GM21367 (cell line): ENCODE data around the gene ARHGAP18.

Source experiments
- ATAC-seq: cut with Tn5 transposase; IDR thresholded peaks from one replicate; pipeline ENCODE4 v1.9.1; 2021; ENCODE audit not compliant: unreplicated experiment

Gene ARHGAP18

DNA sequence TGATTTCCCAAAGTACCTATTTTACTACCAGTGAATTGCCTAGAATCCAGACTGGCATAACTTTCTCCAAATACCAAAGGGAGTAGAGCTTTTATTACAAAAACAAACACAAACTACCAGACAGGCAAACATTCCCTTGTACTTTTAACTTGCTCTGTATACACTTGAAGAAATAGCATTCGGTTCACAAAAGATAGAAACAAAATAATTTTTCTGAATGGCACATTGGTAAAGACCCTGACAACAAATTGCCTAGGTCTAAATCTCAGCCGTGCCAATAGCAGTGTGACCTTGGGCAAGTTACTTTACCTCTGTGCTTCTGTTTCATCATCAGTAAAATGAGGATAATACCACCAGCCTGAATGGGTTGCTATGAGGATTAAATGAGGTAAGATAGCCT is 15.9 kb downstream of the ARHGAP18 start:
- ATAC-seq, result no peak

DNA sequence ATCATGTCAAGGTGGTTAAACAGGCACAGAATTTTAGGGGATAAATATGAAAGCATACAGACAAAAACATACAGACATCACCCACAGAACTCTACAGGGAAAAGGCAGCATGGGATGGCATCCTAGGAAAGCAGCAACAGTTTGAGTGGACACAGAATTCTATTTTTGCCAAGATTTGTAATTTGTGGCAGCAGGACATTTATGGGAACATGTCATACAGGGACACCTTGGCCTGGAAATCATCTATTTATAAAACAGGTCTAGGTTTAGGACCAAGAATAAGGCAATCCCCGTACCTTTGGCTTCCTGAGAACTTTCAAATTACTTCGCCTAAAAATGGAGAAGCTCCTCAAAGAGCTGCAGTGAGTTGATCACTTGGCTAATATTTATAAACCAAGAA is 17.5 kb downstream of the ARHGAP18 start:
- no peak for ATAC-seq

DNA sequence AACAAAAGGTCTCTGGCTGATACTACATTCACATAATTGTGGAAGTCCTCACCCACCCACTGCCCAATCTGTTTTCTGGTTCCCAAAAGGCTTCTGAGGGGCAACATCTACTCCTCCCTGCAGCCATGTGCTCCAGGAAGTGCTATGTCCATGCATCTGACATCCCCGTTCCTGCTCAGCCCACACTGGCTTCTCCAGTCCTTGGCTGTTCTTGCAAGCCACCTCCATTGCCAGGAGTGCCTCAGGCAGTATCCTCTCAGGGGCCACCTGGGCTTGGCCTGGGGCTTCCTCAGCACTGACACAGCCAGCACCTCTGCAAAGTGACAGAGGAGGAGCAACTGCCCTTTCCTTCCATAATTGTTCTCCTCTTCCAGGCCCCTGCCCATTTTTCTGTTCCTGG is 18.3 kb downstream of the ARHGAP18 start:
- no peak for ATAC-seq

DNA sequence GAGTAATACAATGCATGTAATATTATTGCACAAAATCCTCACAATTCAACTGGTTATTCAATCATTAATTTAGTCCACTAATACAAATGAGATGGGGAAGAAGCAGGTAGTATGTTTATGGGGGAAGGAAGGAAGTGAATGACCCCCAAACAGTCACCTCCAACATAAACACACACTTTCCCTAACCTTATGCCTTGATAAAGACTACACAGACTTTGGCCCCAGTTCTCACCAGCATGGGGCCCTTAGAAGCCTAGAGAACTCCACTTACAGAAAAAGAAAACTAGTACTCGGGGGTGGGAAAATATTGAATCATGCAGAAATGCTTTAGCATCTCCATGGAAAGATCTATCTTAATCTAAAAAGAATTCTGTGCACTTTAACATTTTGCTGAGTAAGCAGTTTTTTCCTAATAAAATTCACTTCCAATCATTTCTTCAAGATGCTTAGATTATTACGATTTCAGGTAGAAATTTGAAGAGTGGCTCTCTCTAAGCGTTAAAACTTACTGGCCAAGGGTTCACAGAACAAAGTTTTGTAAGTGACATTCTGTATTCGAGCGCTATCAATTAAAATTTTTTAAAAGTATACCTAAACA is 18.8 kb downstream of the ARHGAP18 start:
- no peak for ATAC-seq

DNA sequence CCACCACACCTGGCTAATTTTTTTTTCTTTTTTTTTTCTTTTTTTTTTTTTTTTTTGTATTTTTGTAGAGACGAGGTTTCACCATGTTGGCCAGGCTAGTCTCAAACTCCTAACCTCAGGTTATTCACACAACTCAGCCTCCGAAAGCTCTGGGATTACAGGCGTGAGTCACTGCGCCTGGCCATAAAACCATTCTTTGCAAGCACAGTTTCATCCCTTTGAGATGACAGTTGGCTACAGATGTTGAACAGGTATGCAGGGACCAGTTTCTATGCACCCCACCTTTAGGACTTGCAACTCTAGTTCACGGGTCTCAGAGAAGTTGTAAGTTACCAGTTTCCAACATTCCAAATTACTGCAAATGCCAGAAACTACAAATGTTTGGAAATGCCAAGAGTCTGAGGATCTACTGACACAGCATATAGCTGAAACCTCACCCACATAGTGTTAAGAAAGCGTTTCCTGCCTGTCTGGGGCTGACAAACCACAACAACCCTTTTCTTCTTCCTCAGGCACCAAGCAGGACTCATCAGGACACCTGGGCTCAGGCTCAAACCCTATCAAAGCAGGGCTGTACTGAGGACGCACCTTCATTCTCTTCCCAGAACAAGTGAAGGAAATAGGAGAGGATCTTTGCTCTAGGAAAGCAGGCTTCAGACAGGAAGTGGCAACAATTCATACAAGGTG is 22.9 kb downstream of the ARHGAP18 start:
- peak; percentile 68 for ATAC-seq

DNA sequence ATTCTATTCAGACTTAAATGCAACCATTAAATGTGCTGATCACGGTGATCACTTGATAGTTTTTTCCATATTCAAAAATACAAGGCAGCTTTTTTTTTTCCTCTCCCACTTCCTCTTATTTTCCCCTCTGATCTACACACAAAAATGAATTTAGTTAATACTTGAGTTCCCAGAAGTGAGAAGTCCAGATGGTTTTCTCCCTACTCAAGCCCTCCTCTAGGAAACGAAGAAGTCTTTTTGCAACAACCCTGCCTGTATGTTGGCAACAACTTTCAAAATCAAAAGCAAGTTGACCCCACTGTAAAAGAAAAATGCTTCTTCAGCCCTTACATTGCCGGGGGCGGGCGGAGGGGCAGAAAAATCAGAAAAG is 24.3 kb downstream of the ARHGAP18 start:
- no peak for ATAC-seq

DNA sequence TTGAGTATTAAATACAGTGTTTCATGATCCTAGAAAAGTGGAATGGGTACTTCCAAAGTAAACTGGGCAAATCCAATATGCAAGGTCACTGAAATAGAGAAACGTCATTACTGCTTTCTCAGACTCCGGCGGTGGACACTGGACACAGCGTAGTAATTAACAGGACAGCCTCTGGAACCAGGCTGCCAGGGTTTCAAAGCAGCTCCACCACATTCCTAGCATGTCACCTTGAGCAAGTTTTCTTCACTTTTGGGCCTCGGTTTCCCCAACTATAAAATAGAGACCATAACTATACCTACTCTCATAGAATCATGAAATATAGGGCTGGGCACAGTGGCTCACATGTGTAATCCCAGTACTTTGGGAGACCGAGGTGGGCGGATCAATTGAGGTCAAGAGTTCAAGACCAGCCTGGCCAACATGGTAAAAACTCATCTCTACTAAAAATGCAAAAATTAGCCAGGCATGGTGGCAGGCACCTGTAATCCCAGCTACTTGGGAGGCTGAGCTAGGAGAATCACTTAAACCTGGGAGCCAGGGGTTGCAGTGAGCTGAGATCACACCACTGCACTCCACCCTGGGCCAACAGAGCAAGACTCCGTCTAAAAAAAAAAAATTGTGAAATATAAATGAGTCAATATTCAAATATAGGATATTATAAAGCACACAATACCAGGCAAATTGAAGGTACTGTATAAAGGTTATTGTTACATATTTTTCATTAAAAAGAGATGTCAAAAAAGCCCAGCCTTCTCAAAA is 24.9 kb downstream of the ARHGAP18 start:
- ATAC-seq, result no peak

DNA sequence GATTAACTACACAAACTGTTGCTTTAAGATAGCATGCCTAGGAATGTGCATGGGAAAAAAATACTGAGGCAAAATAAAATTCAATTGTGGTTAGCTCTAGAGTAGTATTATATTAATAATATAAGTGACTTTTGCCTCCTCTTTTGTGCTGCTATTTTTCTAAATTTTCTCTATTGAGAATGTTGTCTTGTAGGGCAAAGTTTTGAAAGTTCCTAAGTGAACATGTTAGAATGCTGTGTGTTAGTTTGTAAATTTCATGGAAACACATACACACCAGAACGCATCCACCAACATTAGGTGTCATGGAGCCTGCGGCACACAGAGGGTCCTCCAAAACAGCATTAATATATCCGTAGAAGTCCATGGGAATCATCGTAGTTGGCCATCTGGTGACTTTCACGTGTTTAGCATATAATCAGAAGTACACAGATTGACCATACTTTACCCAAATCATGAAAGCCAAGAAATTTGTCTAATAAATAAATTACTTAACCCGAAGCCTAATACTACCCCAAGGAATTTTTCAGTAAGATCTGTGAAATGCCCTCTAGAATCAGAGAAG is 25.6 kb downstream of the ARHGAP18 start:
- ATAC-seq, result no peak

DNA sequence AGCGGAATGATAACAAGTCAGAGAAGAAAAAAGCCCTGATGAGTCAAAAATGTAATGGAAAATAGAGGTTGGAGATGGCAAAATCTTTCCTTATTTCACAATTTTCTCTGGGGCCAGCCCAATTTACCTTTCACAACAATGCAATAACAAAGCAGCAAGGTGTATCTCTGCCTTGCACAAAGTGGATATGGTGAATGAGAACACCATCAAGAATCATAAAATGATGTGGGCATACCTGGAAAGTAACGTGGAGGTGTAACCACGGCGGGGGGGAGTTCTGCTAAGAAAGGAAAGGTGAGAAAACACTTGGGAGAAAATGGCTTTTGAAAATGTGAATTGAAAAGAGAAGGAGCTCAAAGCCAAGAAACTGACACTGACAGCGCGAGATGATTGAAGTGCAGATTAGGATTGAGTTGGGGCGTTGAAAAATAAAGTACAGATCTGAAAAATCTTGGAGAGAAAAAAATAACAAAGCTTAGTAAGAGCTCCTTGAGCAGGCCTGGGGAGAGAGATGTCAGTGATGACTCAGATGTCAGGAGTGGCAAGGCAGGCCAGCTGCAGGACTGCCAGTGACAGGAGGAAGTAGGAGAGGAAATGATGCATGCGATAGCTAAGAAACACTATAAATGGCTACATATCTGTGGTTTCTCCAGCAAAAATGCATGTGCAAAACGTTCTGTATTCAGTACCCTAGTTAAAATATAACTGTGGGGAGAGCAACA is 26.2 kb downstream of the ARHGAP18 start:
- peak; percentile 95 for ATAC-seq

DNA sequence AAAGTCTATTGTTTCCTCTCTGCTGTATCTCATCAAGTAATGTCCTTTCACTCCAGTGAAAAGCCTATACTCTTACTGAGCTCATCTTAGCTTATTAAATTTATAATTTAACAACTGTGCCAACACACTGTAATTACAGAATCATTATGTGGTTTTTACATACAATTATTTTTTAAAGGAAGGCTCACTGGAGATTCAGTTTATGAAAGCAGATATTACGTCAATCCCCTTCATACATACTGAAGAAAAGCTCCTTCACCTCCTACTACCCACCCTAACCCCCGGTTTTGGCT is 28.1 kb downstream of the ARHGAP18 start:
- no peak for ATAC-seq

DNA sequence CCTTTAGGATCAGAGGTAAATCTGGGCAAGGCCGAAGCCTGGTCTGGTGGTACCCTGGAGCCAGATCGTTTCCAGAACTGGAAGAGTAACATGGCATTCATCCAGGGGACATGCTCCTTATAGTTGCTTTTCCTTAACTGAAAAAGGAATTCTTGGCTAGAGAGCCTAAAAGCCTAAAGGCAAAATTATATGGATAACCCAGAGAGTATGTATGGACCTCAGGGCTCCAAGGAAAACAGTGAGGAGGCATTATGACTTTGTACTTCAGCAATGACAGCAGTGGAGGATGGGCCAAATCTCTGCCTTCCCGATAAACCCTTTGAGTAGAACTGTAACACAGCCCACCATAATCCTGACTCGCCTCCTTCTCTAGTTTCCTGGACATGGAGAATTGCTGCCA is 29.3 kb downstream of the ARHGAP18 start:
- ATAC-seq, result no peak

DNA sequence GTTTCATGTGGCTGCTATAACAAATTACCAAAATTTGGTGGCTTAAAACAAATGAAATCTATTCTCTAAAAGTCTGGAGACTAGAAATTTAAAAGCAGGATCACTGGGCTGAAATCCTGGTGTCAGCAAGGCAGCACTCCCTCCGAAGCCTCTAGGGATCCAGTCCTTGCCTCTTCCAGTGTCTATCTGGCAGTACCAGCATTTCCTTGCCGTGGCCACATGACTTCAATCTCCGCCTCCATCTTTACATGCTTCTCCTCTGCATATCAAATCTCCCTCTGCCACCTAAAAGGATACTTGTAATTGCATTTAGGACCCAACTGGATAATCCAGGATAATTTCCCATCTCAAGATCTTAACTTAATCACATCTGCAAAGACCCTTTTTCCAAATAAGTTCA is 30.2 kb downstream of the ARHGAP18 start:
- no peak for ATAC-seq

DNA sequence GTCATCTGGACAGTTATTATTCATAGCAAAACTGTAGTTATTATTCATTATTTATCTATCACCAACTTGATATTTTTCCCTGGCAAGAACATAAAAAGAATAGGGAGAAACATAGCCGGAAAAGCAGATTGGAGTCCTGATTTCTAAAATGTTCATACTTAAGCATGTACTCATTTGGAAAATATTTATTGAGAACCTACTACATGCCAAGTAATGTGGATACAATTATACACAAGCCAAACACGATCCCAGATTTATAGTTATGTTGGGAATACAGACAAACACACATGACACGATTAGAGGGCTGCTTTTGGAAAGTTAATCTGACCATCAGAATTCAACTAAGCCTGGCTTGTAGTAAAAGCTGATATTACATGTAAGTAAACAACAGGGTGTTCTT is 30.7 kb downstream of the ARHGAP18 start:
- no peak for ATAC-seq

DNA sequence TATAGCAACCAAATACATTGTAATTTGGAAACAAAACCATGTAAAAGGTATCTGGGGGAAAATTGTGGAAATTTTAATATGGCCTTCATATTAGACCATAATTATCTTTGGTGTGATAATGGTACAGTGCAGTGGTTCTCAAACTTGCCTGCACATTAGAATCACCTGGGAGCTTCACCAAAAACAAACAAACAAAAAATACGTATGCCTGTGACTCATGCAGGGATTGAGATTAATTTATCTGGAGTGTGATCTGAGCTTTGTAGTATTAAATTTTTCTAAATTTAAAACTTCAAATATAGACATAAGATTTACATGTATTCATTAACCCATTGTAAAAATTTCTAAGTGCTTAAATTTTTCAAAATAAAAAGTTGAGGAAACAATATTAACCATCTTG is 31.5 kb downstream of the ARHGAP18 start:
- no peak for ATAC-seq

DNA sequence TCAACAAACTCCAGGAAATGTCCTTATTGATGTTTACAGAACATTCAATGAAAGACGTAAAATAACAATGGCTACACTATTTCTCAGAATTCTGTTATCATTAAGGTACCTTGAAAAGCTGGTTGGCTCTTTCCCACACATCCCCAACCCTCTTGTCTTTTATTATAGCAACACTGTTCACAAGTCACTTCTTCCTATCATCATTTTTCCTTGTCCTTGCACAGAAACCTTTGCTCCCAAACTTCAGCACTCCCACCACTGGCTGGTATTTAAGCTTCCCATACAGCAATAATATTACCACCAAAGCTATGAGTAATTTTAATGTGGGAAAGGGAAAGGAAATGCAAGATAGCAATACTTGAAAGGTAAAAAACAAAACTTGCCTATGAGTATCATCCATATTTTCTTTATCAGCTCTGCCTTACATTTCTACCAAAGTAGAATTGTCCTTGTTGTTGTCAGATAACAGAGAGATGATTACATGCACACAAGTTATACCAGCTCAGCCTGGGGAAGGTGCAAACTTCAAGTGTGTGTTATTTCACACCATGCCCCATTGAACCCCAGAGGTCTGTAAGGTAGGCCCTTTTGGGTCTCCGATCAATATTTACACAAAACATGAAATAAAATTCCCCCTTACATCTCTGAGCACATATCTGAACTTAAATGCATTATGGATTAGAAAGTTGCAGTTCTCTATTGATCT is 32.2 kb downstream of the ARHGAP18 start:
- no peak for ATAC-seq

DNA sequence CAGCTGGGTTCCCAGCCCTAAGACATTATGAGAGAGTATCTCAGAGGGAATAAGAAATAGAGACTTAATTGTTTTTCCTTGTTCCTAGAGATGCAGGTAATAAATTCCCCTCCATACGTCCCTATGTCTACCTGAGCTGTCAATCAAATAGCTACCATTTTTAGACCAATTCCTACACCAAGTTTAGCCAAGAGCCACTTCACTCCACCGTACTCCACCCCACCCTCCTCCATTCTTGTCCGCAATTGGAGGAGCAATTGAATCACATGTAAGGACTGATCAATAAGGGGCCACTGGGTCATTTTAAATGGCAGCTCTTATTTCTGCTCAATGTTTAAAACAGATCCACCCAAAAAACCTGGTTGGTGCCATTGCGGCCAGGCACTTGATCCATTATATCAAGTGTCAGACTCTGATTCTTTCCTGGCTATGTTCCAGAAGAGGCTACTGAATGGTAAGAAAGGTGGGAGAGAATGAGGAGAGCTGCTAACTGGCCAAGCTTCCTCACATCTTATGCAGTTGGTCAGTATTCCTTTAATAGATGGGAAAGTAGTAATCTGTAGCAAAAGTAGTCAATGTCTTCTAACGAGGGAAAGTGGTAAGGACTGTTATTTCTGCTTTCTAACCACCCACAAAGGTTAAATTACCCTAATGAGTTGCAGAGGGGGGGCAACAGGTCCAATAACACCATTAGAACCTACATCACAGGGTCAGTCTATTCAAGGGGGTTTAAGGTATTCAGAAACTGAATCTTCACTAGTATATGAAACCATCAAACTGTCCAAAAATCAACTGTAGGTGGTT is 34.1 kb downstream of the ARHGAP18 start:
- ATAC-seq, result no peak

DNA sequence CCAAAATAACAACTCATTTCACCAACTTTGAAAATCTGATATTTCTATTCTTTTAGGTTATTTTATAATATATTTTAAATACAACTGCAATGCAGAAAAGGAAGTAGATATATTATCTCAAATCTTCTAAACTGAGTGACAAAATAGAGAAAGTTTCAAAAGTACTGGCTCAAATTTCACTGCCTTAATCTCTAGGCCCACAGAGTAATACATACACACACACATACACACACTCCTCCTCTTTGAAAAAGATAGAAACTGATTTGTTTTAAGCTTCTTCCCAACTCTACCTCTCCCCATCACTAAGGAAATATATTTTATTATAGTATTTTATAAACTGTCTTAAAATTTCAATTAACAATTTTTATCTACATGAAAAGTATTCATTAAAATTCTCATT is 36.2 kb downstream of the ARHGAP18 start:
- no peak for ATAC-seq

DNA sequence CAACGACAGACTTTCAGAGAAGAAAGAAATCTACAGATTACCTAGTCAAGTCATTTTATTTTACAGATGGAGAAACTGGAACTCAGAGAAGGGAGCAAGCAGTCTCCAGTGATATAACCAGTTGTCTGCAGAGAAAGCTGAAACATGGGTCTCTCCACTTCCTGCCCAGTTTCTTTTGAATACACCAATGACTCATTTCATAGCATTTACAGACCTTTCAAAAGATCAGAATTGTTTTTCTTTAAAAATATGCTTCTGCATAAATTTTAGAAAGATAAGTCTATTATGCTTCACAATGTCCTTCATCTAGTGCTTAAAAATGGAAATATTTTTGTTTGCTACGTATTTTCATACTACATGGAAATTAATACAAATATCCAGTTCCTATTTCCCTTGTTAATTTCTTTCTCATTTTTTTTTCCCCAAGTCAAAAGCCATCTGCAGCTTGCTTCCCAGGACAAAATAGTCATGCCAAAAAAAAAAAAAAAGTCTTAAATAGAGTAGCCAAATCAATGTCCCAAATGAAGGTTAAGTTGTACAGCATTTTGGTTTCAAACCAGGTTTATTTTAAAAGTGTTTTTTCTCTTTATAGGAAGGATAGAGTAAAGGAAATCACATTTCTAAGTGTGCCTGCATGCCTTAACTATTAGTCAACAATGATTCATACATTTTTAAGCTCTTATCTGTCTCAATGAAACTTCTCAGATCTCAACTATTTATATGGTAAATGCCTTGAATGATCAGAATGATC is 36.9 kb downstream of the ARHGAP18 start:
- peak; percentile 66 for ATAC-seq

DNA sequence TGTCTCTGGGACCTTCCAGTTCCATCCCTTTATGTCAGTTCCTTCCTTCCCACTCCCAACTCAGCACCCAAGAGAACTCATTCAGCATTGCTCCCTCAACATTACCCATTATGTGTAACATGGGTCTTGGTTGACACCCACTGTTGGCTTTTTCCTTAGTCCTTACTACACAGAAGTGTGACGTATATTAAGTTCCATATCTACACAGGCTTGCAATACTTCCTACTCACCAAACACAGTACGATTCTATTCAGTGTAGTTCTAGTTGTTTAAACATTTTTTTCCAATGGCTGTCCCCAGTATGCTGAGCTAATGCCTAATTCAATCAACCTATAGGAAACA is 37.7 kb downstream of the ARHGAP18 start:
- ATAC-seq, result peak; percentile 17
